ENCODE measurements around the gene SRSF11.

DNA sequence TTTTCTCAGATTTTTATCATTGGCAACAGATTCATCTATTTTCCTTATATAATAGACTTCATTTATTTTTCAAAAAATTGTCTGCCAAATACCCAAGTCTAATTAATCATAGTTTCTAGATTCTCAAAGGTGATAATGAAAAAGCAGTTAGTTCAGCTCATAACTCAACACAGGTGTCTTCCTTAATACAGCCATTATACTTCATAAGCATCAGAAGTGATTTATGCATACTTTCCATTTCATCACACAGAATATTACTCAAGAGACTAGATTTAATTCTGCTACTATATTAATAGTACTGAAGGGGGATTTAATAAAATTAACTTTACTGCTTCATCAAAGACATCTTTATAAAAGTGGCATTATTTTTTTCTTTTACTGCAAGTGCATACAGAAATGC, 18.8 kb downstream of the SRSF11 start:
- TF ChIP-seq, protein P1, sequence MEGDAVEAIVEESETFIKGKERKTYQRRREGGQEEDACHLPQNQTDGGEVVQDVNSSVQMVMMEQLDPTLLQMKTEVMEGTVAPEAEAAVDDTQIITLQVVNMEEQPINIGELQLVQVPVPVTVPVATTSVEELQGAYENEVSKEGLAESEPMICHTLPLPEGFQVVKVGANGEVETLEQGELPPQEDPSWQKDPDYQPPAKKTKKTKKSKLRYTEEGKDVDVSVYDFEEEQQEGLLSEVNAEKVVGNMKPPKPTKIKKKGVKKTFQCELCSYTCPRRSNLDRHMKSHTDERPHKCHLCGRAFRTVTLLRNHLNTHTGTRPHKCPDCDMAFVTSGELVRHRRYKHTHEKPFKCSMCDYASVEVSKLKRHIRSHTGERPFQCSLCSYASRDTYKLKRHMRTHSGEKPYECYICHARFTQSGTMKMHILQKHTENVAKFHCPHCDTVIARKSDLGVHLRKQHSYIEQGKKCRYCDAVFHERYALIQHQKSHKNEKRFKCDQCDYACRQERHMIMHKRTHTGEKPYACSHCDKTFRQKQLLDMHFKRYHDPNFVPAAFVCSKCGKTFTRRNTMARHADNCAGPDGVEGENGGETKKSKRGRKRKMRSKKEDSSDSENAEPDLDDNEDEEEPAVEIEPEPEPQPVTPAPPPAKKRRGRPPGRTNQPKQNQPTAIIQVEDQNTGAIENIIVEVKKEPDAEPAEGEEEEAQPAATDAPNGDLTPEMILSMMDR (IDR thresholded peaks at IDR 0.05) = no peak
- no peak for TF ChIP-seq POLR2A (IDR thresholded peaks at IDR 0.05)
- no peak for TF ChIP-seq POLR2AphosphoS5 (IDR thresholded peaks at IDR 0.05)
- TF ChIP-seq EP300 (IDR thresholded peaks at IDR 0.05) = no peak

Measured in stomach (tissue), 4 donors.